Body of pancreas (tissue), 4 donors: ENCODE data around the gene GUK1.

Source experiments
- CTCF ChIP-seq, 7 experiments: fragments of 450-650 bp in 4 of 7; fragments of 200-600 bp in 3 of 7; sonication (generic) in 3 of 7; IDR thresholded peaks; one replicate each; pipeline ENCODE4 v1.5.1; 2016 to 2019; ENCODE audit warnings: antibody characterized with exemption in 7 of 7
- POLR2A ChIP-seq, 3 donors: fragments of 450-650 bp; IDR thresholded peaks; one replicate each; pipeline ENCODE4 v1.6.1; 2016; ENCODE audit warnings: antibody characterized with exemption in 3 of 3, mild to moderate bottlenecking in 2 of 3

- TF ChIP-seq CTCF (IDR thresholded peaks at IDR 0.05) (no peak), POLR2A (IDR thresholded peaks at IDR 0.05) (peak; percentile 44 to 59 (median 49))
These were observed 23.1 kb downstream of the GUK1 start for GRCh38 chr1:228163007-228163753.
